Stimulated activated CD4-positive, alpha-beta T cell treated with anti-CD3 and anti-CD28 coated beads, Interleukin-12 subunit alpha, Interleukin-12 subunit beta, amount 100 ng/mL, for 24 hours (primary cell): ENCODE measurements around the gene FARP2.
"Not testable (repeated sequence)": the region's sequence is repeated elsewhere in the genome, so short reads cannot be mapped to it uniquely, and the experiment has no call there.

Experiments
- DNase-seq, 2 experiments: peaks; one replicate each; pipeline ENCODE4 v3.0.0-alpha.2; 2020; ENCODE audit warnings: low read depth in 2 of 2

FARP2 gene

DNA sequence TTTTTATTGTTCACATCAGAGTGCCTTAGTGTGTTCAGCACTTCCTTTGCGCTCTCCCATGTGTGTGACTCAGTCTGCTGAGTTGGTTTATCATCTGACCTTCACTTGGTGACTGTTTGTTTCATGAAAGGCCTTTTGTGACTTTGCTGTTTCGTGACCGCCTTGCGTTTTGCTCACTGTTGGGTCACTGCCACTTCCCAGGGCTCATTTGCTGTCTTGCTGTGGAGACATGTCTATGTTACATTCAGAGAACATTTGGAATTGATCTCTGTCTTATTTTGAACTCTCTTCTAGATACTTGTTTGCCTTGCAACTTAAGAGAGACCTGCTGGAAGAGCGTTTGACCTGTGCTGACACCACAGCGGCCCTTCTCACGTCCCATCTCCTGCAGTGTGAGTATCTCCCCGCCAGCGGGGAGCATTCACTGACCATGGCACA lies 54.7 kb downstream of the FARP2 start:
- DNase-seq: no peak

DNA sequence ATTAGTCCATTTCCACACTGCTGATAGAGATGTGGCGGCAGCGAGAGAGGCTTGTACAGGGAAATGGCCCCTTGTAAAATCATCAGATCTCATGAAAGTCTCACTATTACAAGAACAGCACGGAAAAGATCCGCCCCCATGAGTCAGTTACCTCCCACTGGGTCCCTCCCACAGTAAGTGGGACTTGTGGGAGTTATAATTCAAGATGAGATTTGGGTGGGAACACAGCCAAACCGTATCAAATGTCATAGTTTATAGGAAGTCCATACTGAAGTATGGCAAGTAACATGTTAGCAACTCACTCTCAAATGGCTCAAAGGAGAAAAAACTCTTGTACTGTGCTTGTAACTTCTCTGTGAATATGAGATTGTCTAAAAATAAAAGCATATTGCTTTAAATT lies 56.1 kb downstream of the FARP2 start:
- no peak for DNase-seq

DNA sequence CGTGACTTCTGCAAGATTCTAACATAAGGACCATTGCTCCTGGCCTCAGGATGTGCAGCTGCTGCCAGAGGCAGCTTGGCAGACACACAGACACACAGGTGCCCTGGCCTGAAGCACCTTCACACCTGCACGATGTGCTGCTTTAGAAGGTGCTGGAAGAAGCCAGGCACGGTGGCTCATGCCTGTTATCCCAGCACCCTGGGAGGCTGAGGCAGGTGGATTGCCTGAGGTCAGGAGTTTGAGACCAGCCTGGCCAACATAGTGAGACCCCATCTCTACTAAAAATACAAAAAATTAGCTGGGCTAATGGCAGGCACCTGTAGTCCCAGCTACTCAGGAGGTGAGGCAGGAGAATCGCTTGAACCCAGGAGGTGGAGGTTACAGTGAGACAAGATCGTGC lies 57.4 kb downstream of the FARP2 start:
- not testable (repeated sequence) for DNase-seq

DNA sequence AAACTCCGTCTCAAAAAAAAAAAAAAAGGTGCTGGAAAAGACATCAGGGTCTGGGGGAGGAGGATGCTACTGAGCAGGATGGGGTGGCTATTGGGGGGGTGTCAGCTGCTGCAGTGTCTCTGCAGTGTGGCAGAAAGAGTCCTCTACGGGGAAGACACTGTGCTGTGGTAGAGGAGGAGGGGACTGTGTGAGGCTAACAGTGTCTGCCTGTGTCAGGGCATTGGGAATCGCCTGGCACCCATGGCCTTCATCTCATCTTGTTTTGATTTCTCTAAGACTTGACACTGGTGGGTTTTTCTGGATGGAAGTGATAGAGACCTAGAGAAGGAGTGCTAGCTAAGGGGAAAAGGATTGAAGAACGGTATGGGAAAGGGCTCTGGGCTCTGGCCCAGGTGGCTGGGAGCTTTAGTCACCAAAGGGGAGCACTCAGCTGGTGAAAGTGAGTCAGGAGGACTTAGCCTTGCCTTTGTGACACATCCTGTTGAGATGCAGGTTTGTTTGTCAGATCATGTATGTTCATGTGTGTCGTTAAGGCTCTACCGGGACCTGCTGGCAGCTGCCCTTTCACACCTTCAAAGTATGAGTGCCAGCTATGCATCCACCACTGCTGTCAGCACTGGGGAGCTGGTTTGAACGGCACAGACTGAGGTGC lies 58.0 kb downstream of the FARP2 start:
- DNase-seq: no peak

DNA sequence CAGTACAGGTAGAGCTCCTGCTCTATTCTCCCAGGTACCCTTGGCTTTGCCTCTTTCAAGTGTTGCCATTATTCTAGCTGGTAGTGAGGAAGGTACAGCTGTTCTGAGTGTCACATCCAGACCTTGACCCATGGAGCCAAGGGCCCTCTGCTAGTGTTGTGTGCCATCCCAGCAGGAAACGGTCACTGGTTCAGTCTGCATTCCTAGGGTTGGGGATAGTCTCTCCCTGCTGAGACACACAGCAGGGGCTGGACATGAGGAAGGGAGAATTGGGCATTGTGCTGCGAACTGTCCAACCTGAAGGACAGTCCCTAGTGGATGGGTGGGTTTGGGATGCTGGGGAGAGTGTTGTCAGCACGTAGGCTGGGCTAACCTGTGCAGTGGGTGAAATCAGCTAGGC lies 59.1 kb downstream of the FARP2 start:
- no peak for DNase-seq

- no peak for DNase-seq
These were observed 61.5 kb downstream of the FARP2 start for GRCh38 chr2:241417626-241418025.

DNA sequence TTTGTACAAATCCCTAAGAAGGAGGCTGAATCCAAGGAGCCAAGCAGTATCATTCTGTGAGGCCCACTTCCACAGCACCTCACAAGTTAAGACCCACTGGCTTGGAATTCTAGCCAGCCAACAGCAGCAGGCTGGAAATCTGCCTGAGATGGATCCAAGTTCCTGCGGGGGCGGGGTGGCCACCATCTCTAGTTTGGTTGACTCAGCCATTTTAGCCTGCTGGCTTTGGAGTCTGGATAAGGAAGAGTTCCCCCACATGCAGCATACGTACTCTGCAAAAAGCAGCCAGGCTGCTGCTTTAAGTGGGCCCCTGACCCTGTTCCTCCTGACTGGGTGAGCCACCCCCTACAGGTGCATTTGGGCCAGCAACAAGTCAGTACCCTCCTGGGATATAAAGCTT lies 65.2 kb downstream of the FARP2 start:
- no peak for DNase-seq

GRCh38 chr2:241421942-241422341 lies 65.9 kb downstream of the FARP2 start:
- not testable (repeated sequence) for DNase-seq

DNA sequence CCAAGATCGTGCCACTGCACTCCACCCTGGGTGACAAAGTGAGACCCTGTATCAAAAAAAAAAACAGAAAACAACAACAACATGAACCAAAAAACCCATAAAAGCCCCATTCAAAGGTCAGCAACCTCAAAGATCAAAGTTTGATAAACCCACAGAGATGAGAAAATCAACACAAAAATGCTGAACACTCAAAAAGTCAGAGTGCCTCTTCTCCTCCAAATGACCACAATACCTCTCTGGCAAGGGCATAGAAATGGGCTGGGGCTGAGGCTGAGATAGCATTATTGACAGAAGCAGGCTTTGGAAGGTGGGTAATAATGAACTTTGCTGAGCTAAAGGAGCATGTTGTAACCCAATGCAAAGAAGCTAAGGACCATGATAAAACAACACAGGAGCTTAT lies 66.3 kb downstream of the FARP2 start:
- DNase-seq: no peak

DNA sequence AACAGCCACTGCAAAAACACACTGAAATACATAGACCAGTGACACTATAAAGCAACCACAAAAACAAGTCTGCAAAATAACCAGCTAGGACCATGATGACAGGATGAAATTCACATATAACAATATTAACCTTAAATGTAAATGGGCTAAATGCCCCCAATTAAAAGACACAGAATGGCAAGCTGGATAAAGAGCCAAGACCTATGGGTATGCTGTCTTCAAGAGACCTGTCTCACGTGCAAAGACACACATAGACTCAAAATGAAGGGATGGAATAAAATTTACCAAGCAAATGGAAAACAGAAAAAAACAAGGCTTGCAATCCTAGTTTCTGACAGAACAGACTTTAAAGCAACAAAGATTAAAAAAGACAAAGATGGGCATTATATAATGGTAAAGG lies 67.4 kb downstream of the FARP2 start:
- not testable (repeated sequence) for DNase-seq

DNA sequence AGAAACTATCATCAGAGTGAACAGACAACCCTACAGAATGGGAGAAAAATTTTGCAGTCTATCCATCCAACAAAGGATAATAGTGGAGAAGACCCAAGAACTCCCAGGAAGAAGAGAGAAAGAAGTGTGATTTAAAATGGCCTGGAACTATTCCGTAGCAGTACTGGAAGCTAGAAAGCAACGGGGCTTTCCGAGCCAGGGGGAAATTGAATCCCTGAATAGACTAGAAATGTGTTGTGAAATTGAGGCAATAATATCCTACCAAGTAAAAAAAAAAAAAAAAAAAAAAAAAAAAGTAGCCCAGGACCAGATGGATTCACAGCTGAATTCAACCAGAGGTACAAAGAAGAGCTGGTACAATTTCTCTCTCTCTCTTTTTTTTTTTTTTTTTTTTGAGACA lies 69.3 kb downstream of the FARP2 start:
- no peak for DNase-seq

GRCh38 chr2:241430178-241430577 lies 74.1 kb downstream of the FARP2 start:
- no peak for DNase-seq

- no peak for DNase-seq
These were observed 76.9 kb downstream of the FARP2 start for GRCh38 chr2:241432824-241433448.

- DNase-seq: no peak
These were observed 81.1 kb downstream of the FARP2 start for GRCh38 chr2:241437179-241437578.

DNA sequence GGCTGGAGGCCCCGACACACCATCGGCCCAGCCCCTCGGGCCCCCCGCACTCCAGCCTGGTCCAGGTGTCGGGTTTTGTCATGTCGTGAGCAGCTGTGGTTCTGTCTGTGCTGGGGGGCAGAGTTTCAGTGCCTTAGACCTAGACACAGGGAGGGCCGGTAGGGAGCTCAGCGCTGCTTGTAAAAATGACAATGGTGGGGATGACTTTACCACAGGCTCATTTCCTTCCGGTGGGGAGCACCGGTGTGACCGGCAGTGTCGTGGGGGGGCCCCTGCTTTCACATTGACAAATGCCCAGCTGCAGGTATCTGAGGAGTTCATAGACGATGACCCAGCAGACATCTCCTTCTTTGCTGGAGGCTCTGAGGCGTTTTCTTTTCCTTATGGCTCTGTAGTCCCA lies 85.4 kb downstream of the FARP2 start:
- DNase-seq: no peak

DNA sequence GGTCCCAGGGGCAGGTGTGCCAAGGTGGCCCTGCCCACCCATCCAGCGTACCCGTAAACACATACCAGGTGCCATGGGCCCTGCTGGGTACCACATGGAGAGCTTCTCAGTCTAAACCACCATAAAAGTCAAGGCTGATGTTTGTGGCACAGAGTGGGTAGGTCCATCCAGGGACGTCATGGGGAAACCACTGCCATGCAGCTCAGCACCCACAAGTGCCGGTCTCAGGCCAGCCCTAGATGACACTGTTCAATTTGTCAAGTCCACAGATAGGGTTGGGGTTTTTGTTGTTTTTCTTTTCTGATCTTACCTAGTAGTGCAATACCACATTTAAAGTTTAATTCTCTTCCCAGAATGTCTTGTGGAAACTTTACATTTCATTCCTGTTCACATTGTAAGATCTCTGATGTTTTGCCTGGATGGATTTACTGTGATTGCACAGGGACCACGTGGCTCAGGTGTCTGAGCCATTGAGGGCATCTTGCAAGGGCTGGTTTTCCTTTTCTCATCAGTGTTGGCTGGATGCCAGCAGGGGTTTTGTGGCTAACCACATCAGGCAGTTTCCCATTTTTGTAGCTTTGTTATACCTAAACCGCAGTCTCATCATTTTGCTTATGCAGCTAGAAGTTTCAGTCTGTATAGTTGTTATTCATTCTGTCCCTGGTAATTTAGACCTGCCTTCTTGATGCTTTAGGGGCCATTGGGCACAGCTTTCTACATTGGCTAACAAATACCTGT lies 87.6 kb downstream of the FARP2 start:
- peak; percentile 87 to 94 for DNase-seq

GRCh38 chr2:241445426-241445825 lies 89.3 kb downstream of the FARP2 start:
- no peak for DNase-seq

GRCh38 chr2:241450092-241450491 lies 94.0 kb downstream of the FARP2 start:
- DNase-seq: not testable (repeated sequence)

GRCh38 chr2:241451840-241452506 lies 95.9 kb downstream of the FARP2 start:
- no peak for DNase-seq

DNA sequence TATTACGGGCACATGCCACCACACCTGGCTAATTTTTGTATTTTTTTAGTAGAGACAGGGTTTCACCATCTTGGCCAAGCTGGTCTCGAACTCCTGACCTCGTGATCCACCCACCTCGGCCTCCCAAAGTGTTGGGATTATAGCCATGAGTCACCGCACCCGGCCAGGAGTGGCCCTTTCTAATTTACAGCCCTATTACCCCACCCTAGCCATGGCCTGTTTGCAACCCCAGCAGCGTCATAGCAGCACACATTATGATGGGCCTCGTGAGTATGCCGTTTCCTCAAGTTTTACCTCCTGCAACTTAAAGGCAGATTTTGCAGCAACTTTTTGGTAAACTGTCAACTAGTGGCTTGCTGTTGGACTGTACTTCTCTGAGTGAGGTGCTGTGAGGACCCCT lies 97.8 kb downstream of the FARP2 start:
- not testable (repeated sequence) for DNase-seq

DNA sequence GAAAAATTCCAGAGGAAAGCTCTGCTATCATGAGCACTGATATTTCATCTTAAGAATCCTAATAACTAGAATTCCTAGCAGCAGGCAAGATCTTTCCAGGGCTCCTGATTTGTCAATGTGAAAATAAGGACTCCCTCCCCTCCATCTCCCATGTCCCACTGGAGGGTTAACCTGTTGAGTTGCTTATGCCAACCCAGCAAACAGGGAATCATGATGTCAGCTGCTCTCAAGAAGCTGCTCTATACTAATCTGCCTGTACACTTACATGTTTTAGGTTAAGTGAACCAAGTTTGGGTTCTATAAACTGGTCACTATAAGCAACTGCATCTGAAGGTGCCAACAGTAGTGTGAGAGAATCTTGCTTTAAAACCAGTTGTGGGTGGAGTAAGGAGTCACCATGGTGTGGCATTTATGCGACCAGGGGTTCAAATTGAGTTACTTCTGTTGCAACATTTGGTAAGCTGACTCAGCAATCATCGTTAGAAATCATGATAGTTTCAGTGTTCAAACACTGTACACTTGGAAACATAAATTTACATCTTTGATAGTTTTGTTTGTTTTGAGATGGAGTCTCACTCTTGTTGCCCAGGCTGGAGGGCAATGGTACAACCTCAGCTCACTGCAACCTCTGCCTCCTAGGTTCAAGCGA lies 98.9 kb downstream of the FARP2 start:
- no peak for DNase-seq

- no peak for DNase-seq
These were observed 100.5 kb downstream of the FARP2 start for GRCh38 chr2:241456546-241456945.
